Epithelial cell of proximal tubule (primary cell): ENCODE results near the gene HOXB8. TPM values are rescaled to one million over a fixed set of nuclear protein-coding genes. Genes with fewer than 3 reads are reported as not detected.

Experiments
- DNase-seq: peaks from one replicate; pipeline ENCODE4 v3.0.0-alpha.2; 2011; ENCODE audit warnings: low read depth
- H3K4me3 ChIP-seq: 2 replicates; pipeline ENCODE4 v1.5.1; 2011; ENCODE audit warnings: low read depth, mild to moderate bottlenecking, low read length
- total RNA-seq: library from RNA; depleted of rRNA; stranded (reverse); fragments of >200 nt; gene quantifications from 2 replicates; pipeline ENCODE4 v1.2.3, GENCODE V29; 2015
- TF ChIP-seq, protein P1 (sequence below): conservative IDR thresholded peaks from 2 replicates; pipeline ENCODE4 v1.5.1; 2012; ENCODE audit warnings: low read depth, mild to moderate bottlenecking, low read length

Gene HOXB8
- total RNA-seq, 1 donor from 2014 or later: 12.7 TPM

DNA sequence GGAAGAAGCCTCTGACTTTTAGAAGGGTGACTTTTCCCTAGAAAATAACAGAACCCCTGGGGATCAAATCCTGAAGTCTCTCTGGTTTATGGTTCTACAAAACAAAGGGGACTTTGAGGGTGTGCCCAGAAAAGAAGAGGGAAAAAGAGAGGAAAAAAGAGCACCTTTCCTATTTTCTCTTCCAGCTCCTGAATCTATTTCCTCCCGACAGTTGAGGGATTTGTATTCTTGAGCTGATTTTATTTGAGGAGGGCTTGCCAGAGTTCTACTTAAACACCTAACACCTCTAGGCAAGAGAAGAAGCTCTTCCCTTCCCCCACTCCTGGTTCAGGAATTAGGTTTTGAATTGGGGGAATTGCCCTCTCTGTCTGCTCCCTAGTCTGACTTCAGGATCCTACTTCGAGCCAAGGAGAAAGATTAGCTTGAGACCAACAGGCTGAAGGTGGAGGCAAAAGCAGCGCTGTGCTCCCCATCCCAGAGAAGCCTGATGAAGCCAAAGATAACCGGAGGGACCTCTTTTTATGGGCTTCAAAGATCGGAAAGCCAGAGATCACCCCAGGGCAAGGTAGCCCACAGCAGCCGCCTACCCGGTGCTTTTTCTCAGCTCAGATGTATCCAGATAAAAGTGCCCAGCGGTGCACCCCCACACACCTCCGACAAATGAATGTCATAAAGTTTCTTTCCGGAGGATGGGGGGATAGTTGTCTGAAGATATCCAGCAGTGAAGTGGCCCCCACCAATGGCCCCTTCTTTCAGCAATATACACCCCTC lies 25.8 kb downstream of the HOXB8 start:
- TF ChIP-seq, protein P1, sequence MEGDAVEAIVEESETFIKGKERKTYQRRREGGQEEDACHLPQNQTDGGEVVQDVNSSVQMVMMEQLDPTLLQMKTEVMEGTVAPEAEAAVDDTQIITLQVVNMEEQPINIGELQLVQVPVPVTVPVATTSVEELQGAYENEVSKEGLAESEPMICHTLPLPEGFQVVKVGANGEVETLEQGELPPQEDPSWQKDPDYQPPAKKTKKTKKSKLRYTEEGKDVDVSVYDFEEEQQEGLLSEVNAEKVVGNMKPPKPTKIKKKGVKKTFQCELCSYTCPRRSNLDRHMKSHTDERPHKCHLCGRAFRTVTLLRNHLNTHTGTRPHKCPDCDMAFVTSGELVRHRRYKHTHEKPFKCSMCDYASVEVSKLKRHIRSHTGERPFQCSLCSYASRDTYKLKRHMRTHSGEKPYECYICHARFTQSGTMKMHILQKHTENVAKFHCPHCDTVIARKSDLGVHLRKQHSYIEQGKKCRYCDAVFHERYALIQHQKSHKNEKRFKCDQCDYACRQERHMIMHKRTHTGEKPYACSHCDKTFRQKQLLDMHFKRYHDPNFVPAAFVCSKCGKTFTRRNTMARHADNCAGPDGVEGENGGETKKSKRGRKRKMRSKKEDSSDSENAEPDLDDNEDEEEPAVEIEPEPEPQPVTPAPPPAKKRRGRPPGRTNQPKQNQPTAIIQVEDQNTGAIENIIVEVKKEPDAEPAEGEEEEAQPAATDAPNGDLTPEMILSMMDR: no peak
- no peak for DNase-seq
- H3K4me3 ChIP-seq: peak overlapping the region; percentile 74

DNA sequence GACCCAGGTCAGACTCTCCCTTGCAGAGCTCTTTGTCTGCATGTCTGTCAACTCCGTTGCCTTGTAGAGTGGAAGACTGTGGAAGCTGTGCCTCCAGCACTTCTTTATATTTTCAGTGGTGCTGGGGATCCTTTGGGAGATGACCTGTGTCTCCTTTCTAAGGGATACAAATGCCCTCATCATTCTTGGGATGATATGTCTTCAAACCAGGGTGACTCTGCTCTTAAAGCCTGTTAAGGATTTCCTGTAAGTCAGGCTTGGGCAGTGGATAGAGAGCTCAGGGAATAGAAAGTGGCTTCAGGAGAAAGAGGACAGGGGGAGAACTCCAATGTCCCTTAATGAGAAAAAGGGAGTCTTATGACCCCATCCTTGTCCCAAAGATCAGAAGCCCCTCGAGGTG lies 26.6 kb downstream of the HOXB8 start:
- no peak for DNase-seq
- peak overlapping the region; percentile 74 for H3K4me3 ChIP-seq
- TF ChIP-seq, protein P1: no peak

DNA sequence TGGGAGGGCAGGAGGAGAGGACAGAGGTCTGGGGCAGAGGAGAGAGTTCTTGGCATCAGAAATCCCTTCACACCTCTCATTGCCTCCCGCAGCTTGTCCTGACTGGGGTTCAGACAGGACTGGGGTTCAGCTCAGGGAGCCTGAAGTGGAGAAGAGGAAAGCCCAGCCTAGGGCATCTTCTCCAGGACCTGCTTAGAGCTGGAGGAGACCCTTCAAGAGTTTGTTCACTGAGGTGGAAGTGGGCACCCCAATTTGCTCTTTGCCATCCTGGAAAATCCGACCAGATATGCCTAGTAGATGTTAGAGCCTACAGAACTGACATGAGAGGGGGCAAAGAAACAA lies 27.0 kb downstream of the HOXB8 start:
- H3K4me3 ChIP-seq: peak overlapping the region; percentile 74
- TF ChIP-seq, protein P1: no peak
- no peak for DNase-seq

DNA sequence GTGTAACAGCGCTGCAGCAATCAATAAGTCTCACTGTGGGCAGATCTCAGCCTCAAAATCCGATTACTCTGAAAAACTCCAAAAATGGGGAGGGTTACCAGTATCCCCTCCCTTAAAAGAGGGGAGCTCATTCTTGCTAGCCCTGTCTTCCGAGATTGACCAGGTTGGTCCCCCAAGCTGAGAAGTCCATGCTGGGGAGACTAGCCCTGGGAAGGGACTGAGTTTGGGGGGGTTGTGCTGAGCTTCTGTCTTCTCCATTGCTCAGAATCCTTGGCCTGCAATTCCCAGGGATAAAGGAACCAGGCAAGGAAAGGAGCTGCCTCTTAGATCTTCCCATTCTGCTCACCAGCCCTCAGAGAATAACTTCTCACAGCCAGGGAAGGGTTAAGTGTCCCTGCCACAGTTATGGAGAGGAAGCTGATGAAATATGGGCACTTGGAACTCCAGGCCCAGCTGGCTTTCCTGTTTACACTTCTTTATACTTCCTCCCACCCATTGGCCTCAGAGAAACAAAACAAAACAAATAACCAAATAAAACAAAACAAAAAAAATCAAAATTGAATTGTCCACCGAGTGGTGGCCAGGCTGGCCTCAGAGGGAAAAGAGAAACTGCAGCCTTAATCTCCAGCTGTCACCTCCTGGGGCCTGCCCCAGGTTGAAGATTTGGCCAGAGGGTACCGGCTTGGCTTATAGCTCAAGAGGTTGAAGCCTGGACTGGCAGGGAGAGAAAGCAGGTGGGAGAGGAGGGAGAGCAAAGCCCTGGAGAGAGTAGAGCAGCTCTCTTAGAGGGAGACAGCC lies 27.6 kb downstream of the HOXB8 start:
- H3K4me3 ChIP-seq: peak overlapping the region; percentile 74
- TF ChIP-seq, protein P1: no peak

DNA sequence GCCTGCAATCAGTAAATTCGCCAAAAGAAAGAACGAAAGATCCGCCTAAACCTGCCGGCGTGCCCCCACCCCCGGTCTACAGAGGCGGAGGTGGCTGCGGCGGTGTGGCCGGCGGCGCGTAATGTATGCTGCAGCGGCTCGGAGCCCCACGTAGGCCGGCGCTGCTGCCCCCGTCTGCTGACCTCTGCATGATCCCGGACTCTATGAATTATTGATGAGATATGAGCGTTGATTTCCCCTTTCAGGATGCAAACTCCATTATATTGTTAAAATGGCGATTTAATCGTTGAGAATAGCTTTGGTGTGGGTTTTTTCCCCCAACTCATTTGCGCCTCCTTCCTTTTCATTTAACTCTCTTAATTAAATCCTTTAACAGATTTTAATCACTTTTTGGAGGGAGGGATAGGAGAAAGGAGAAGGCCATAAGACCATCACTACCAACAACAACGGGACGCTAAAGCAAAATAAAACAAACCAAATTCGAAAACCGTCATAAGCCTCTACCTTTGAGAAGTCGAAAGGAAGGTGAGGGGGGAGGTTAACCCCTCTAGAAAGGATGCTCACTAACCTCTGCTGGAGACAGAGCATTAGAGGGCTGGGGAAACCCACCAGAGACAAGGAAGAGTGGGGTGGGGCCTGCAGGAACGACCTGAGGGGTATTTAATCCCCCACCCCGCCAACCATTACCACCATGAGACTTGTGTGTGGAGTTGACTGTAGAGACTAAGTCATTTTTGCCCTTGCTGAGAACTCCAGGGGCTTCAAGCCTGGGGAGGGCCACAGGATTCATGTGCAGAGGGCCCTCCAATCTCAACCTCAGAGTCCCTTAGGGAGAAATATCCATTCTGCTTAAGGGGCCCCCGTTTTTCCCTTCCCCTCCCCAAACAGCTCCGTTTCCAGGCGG lies 28.5 kb downstream of the HOXB8 start:
- TF ChIP-seq, protein P1: no peak
- peak overlapping the region; percentile 74 for H3K4me3 ChIP-seq
- DNase-seq: no peak

More for the DNA sequence above, 27.6 kb downstream of the HOXB8 start:
- DNase-seq: no peak

DNA sequence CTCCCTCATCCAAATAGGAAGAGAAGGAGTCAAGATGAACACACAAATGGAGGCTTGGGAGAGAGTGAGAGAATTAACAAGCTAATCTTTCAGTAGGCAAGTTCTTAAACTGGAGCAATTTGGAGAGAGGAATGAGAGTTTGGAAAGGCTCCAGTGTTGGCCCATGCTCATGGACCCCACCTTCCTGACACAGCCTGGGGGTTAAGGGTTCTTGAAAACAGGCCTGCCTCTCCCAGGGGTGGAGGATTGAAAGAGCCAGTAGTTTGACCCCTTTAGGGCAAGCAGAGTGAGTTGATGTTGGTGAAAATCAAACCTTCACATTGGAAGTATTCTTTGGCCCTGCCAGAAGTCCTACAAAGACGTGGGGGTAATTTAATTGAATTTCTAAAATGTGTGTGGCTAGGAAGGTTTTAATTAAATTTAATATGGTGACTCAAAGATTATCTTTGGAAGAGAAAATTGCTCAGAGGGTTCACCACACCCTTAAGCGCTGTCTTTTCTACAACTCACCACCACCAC lies 30.8 kb downstream of the HOXB8 start:
- peak overlapping the region; percentile 74 for H3K4me3 ChIP-seq

More for the DNA sequence above, 30.8 kb downstream of the HOXB8 start:
- TF ChIP-seq, protein P1: no peak
- DNase-seq: no peak
